DND-41 (cell line): Measurements from ENCODE around the gene SHISA2.

ENCODE experiments used
- ATAC-seq: fragments of 200-7000 bp; cut with Tn5 transposase; 3 replicates; pipeline ENCODE4 v1.9.1; 2021; ENCODE audit warnings: low read depth; ENCODE audit not compliant: insufficient read depth
- DNase-seq: peaks from one replicate; pipeline ENCODE4 v3.0.0-alpha.2; 2020
- H2AFZ ChIP-seq: 2 replicates; pipeline ENCODE4 v1.6.0; 2012; ENCODE audit warnings: low read depth, low read length
- H3K27ac ChIP-seq: 2 replicates; pipeline ENCODE4 v1.5.1; 2012; ENCODE audit warnings: low read length, inconsistent platforms
- H3K27me3 ChIP-seq: fragments of 200-600 bp; sonication (generic); 2 replicates; pipeline ENCODE4 v1.6.0; 2012; ENCODE audit warnings: low read length, mild to moderate bottlenecking, inconsistent platforms; ENCODE audit not compliant: insufficient read depth, poor library complexity
- H3K36me3 ChIP-seq: 2 replicates; pipeline ENCODE4 v1.5.1; 2012; ENCODE audit warnings: low read length, inconsistent platforms; ENCODE audit not compliant: insufficient read depth
- H3K4me1 ChIP-seq: 2 replicates; pipeline ENCODE4 v1.5.1; 2012; ENCODE audit warnings: mild to moderate bottlenecking, low read length; ENCODE audit not compliant: insufficient read depth
- H3K4me2 ChIP-seq: 2 replicates; pipeline ENCODE4 v1.6.0; 2012; ENCODE audit warnings: mild to moderate bottlenecking, moderate library complexity, low read length, inconsistent platforms; ENCODE audit not compliant: insufficient read depth
- H3K4me3 ChIP-seq, 2 experiments: fragments of 200-600 bp in 1 of 2; shearing (Covaris generic) in 1 of 2; 2 replicates each; pipeline ENCODE4 v1.5.1; 2012 to 2016; ENCODE audit warnings: inconsistent platforms in 2 of 2, low read length in 2 of 2, mild to moderate bottlenecking in 2 of 2, low read depth in 1 of 2, moderate library complexity in 1 of 2
- H3K79me2 ChIP-seq: 2 replicates; pipeline ENCODE4 v1.6.0; 2012; ENCODE audit warnings: low read length, inconsistent platforms; ENCODE audit not compliant: insufficient read depth
- H3K9ac ChIP-seq: 2 replicates; pipeline ENCODE4 v1.6.0; 2012; ENCODE audit warnings: low read depth, mild to moderate bottlenecking, inconsistent platforms, low read length, moderate library complexity
- H3K9me3 ChIP-seq: 2 replicates; pipeline ENCODE4 v1.5.1; 2012; ENCODE audit warnings: low read length, moderate library complexity, mild to moderate bottlenecking, inconsistent platforms; ENCODE audit not compliant: insufficient read depth, severe bottlenecking
- H4K20me1 ChIP-seq: 2 replicates; pipeline ENCODE4 v1.6.0; 2012; ENCODE audit warnings: low read length; ENCODE audit not compliant: insufficient read depth
- EZH2 ChIP-seq: IDR thresholded peaks from 3 replicates; pipeline ENCODE4 v1.6.1; 2012; ENCODE audit warnings: borderline replicate concordance, low read depth, mild to moderate bottlenecking, moderate library complexity, low read length, inconsistent platforms; ENCODE audit not compliant: severe bottlenecking
- TF ChIP-seq, protein P1 (sequence below): IDR thresholded peaks from 2 replicates; pipeline ENCODE4 v1.5.1; 2012; ENCODE audit warnings: borderline replicate concordance, low read length, moderate library complexity, mild to moderate bottlenecking; ENCODE audit not compliant: poor library complexity, severe bottlenecking; ENCODE audit errors: extremely low read depth

SHISA2 gene

DNA sequence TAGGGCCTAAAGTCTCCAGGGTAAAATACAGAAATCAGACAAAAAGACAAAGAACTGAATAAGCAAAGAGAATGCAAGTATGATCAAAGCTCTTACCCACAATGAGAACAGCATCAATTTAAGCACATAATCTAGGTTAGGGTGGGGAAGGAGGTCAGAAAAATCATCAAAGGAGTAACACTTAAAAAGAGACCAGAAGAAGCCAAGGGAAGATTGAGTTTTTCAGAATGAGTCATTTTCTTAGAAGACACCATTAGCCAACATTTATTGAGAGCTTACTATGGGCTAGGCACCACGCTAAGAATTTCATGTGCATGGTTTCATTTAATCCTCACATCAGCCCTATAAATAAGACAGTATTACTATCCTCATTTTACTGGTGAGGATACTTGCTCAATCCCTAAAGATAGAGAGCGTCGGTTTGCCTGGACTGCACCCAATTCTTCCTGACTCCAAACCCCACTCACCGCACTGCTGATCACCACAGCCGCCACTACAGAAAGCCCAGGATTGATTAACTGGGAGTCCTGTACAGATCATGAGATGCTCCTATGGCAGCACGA is 1.7 kb upstream of the SHISA2 start:
- Histone ChIP-seq H4K20me1 (0 out of 2 replicates have a peak, but pooled peaks cover 8% of the 10 kb centered on the region), H3K36me3 (peaks cover under 1% of the 10 kb centered on the region; the same call in 1 of the 2 replicates), H3K4me3 (no peak overlapping the region), H3K9me3 (no peaks in the 10 kb centered on the region), H3K27me3 (no peaks in the 10 kb centered on the region), H3K4me2 (no peak overlapping the region), H3K9ac (no peak overlapping the region), H3K79me2 (peaks cover 33% of the 10 kb centered on the region), H3K27ac (no peak overlapping the region), H3K4me1 (peaks cover 56% of the 10 kb centered on the region), H2AFZ (no peak overlapping the region)
- no peak for ATAC-seq
- no peak for TF ChIP-seq EZH2
- TF ChIP-seq, protein P1, sequence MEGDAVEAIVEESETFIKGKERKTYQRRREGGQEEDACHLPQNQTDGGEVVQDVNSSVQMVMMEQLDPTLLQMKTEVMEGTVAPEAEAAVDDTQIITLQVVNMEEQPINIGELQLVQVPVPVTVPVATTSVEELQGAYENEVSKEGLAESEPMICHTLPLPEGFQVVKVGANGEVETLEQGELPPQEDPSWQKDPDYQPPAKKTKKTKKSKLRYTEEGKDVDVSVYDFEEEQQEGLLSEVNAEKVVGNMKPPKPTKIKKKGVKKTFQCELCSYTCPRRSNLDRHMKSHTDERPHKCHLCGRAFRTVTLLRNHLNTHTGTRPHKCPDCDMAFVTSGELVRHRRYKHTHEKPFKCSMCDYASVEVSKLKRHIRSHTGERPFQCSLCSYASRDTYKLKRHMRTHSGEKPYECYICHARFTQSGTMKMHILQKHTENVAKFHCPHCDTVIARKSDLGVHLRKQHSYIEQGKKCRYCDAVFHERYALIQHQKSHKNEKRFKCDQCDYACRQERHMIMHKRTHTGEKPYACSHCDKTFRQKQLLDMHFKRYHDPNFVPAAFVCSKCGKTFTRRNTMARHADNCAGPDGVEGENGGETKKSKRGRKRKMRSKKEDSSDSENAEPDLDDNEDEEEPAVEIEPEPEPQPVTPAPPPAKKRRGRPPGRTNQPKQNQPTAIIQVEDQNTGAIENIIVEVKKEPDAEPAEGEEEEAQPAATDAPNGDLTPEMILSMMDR = no peak
- no peak for DNase-seq

DNA sequence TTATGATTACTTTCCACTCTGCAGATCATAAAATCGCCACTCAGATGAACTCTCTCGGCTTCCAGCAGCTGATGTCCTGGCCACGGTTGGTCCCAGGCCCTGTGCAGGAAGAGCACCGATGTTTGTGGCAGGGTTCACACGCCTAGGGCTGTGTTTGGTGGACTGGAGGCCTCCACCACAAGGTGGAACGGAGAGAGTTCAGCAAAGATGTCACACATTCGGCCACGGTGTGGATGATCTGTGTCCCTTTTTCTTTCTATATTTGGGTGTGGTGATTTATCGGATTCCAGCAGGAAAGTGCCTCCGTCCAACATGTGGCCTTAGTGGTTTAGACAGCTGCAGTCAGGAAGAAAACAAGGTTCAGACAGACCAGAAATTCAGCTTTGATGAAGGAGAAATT is 521 bp upstream of the SHISA2 start:
- Histone ChIP-seq H3K79me2 (peaks cover 42% of the 10 kb centered on the region), H3K4me2 (peak overlapping the region; percentile 90), H2AFZ (peak overlapping the region; percentile 79), H3K4me3 (peak overlapping the region in 1 of 2 experiments; percentile 67; a peak in 2 of 4 replicates), H3K9ac (peak overlapping the region; percentile 85), H4K20me1 (0 out of 2 replicates have a peak, but pooled peaks cover 11% of the 10 kb centered on the region), H3K36me3 (peaks cover 3% of the 10 kb centered on the region; the same call in 1 of the 2 replicates), H3K27ac (peak overlapping the region; percentile 86), H3K4me1 (peaks cover 57% of the 10 kb centered on the region), H3K9me3 (no peaks in the 10 kb centered on the region), H3K27me3 (no peaks in the 10 kb centered on the region)
- TF ChIP-seq, protein P1 = peak; percentile 17
- no peak for TF ChIP-seq EZH2
- ATAC-seq = peak; percentile 13; the same call in 1 of the 3 replicates
- no peak for DNase-seq

DNA sequence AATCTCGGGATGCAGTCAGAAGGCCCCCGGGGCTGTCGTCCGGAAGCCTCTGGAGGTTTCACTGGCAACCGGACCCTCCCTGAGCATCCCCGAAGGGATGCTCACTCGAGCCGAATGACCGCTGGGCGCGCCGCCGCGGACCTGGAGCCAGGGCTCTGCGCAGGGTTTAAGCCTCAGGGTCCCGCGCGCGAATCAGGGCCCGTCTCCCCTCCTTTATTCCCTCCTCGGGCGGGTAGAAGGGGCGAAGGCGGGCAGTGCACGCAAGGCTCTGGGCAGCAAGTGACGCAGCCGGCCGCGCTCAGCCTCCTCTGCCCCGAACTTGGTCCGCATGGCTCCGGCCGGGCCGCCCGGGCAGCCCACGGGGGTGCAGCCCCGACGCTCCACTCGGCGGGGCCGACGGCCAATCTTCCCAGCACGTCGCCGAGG is 572 bp downstream of the SHISA2 start:
- Histone ChIP-seq H4K20me1 (0 out of 2 replicates have a peak, but pooled peaks cover 11% of the 10 kb centered on the region), H3K4me3 (peak overlapping the region; percentile 39 to 67; a peak in 3 of 4 replicates), H3K27me3 (no peaks in the 10 kb centered on the region), H3K79me2 (peaks cover 53% of the 10 kb centered on the region), H3K4me2 (peak overlapping the region; percentile 90), H3K36me3 (peaks cover 14% of the 10 kb centered on the region), H3K4me1 (peaks cover 67% of the 10 kb centered on the region), H3K9ac (peak overlapping the region; percentile 85), H3K9me3 (no peaks in the 10 kb centered on the region), H3K27ac (peak overlapping the region; percentile 86), H2AFZ (peak overlapping the region; percentile 79)
- ATAC-seq (no peak), DNase-seq (no peak)
- TF ChIP-seq, protein P1 = no peak
- no peak for TF ChIP-seq EZH2
